OCI-LY7 (cell line): ENCODE data around the gene HOXD4. TPM values are rescaled to one million over a fixed set of nuclear protein-coding genes. Genes with fewer than 3 reads are reported as not detected.

Experiments used
- BruUV-seq: library from RNA; stranded (reverse); fragments of 400-500 nt; replicated peaks from 2 replicates; lab custom pipeline; 2021; lab: Mats Ljungman, UMichigan
- CTCF ChIA-PET: fragments of 300-600 bp; sonication (Branson Sonifier 250); formaldehyde crosslinking; loops from one replicate; lab custom pipeline; 2022; ENCODE audit warnings: antibody characterized with exemption; ENCODE audit not compliant: unreplicated experiment; lab: Charles Lee
- POLR2A ChIA-PET: fragments of 300-600 bp; sonication (Branson Sonifier 250); formaldehyde crosslinking; loops from one replicate; lab custom pipeline; 2022; ENCODE audit warnings: antibody characterized with exemption; lab: Charles Lee
- DNase-seq: peaks from one replicate; pipeline ENCODE4 v3.0.0-alpha.2; 2015; ENCODE audit warnings: low spot score
- H2AFZ ChIP-seq: fragments of 200-600 bp; sonication (generic), shearing (Covaris generic); 2 replicates; pipeline ENCODE4 v1.6.1; 2014; ENCODE audit warnings: mild to moderate bottlenecking, antibody characterized with exemption, low read length, moderate library complexity
- H3K27ac ChIP-seq: fragments of 200-600 bp; sonication (generic); 2 replicates; pipeline ENCODE4 v1.5.1; 2014; ENCODE audit warnings: mixed run types, low read depth, mild to moderate bottlenecking, moderate library complexity, low read length, inconsistent platforms; ENCODE audit not compliant: poor library complexity, severe bottlenecking
- H3K36me3 ChIP-seq: fragments of 200-600 bp; sonication (generic); 2 replicates; pipeline ENCODE4 v1.6.1; 2014; ENCODE audit warnings: mild to moderate bottlenecking, antibody characterized with exemption, low read length, moderate library complexity, mixed read lengths; ENCODE audit not compliant: insufficient read depth
- H3K4me1 ChIP-seq: fragments of 200-600 bp; sonication (generic); 2 replicates; pipeline ENCODE4 v1.5.1; 2014; ENCODE audit warnings: mild to moderate bottlenecking, low read length; ENCODE audit not compliant: insufficient read depth, poor library complexity, severe bottlenecking
- H3K4me2 ChIP-seq: fragments of 200-600 bp; sonication (generic); 2 replicates; pipeline ENCODE4 v1.6.1; 2014; ENCODE audit warnings: mild to moderate bottlenecking, low read length
- H3K4me3 ChIP-seq: fragments of 200-600 bp; sonication (generic); 2 replicates; pipeline ENCODE4 v1.5.1; 2014; ENCODE audit warnings: mild to moderate bottlenecking, low read depth, low read length; ENCODE audit not compliant: poor library complexity, severe bottlenecking
- H3K79me2 ChIP-seq: fragments of 200-600 bp; sonication (generic); 2 replicates; pipeline ENCODE4 v1.6.1; 2016; ENCODE audit warnings: low read depth, mild to moderate bottlenecking, low read length, moderate library complexity, mixed read lengths; ENCODE audit not compliant: insufficient read depth
- H3K9me2 ChIP-seq: fragments of 200-600 bp; sonication (generic); 2 replicates; pipeline ENCODE4 v1.6.1; 2016; ENCODE audit warnings: mild to moderate bottlenecking, low read length, mixed read lengths; ENCODE audit not compliant: insufficient read depth
- H3K9me3 ChIP-seq: fragments of 200-600 bp; sonication (generic); 2 replicates; pipeline ENCODE4 v1.6.1; 2014; ENCODE audit warnings: mild to moderate bottlenecking, mixed run types, low read length, mixed read lengths
- H4K20me1 ChIP-seq: fragments of 200-600 bp; sonication (generic); 2 replicates; pipeline ENCODE4 v1.6.1; 2014; ENCODE audit warnings: mild to moderate bottlenecking, antibody characterized with exemption, low read length, moderate library complexity, mixed read lengths; ENCODE audit not compliant: insufficient read depth
- EZH2phosphoT487 ChIP-seq: fragments of 200-600 bp; sonication (generic); IDR thresholded peaks from 2 replicates; pipeline ENCODE4 v1.6.1; 2018; ENCODE audit warnings: low read depth, borderline replicate concordance, mild to moderate bottlenecking, mixed run types, antibody characterized with exemption, low read length, moderate library complexity, mixed read lengths
- intact Hi-C: fragments of 100-400 bp; cut with micrococcal nuclease; formaldehyde crosslinking; loops from one replicate; pipeline ENCODE4 v1.10.0; 2022; ENCODE audit not compliant: unreplicated experiment
- total RNA-seq, 2 experiments: library from RNA; depleted of rRNA in 1 of 2; stranded (reverse); fragments of >200 nt in 1 of 2; shearing (Covaris generic) in 1 of 2; gene quantifications; 2 replicates each; pipeline ENCODE4 v1.2.3, GENCODE V29; 2014 to 2022
- TF ChIP-seq, protein P1 (sequence below): fragments of 200-600 bp; sonication (generic); conservative IDR thresholded peaks from 2 replicates; pipeline ENCODE4 v1.5.1; 2014; ENCODE audit warnings: mild to moderate bottlenecking, antibody characterized with exemption, low read length, moderate library complexity, mixed read lengths

HOXD4 gene
- total RNA-seq, 2 experiments from 2014 or later: not detected

- TF ChIP-seq, protein P1, sequence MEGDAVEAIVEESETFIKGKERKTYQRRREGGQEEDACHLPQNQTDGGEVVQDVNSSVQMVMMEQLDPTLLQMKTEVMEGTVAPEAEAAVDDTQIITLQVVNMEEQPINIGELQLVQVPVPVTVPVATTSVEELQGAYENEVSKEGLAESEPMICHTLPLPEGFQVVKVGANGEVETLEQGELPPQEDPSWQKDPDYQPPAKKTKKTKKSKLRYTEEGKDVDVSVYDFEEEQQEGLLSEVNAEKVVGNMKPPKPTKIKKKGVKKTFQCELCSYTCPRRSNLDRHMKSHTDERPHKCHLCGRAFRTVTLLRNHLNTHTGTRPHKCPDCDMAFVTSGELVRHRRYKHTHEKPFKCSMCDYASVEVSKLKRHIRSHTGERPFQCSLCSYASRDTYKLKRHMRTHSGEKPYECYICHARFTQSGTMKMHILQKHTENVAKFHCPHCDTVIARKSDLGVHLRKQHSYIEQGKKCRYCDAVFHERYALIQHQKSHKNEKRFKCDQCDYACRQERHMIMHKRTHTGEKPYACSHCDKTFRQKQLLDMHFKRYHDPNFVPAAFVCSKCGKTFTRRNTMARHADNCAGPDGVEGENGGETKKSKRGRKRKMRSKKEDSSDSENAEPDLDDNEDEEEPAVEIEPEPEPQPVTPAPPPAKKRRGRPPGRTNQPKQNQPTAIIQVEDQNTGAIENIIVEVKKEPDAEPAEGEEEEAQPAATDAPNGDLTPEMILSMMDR: no peak
- no peak for TF ChIP-seq EZH2phosphoT487
- BruUV-seq: no TSS peak
- Histone ChIP-seq H3K27ac (no peak overlapping the region), H3K4me2 (no peak overlapping the region), H3K9me2 (no peaks in the 10 kb centered on the region), H3K36me3 (no peaks in the 10 kb centered on the region), H3K4me3 (no peak overlapping the region), H3K79me2 (no peaks in the 10 kb centered on the region), H4K20me1 (no peaks in the 10 kb centered on the region), H2AFZ (no peak overlapping the region), H3K9me3 (no peaks in the 10 kb centered on the region), H3K4me1 (no peaks in the 10 kb centered on the region)
- intact Hi-C loops: no loop called here
- ChIA-PET CTCF (no interaction called here), POLR2A (interaction anchor here (1.1 kb wide), 1 partner anchor 11 kb away, joined by 3 read pairs; no protein-coding TSS in a partner anchor)
- DNase-seq: no peak
Measured at GRCh38 chr2:176181551-176181950, 30.2 kb downstream of the HOXD4 start.

DNA sequence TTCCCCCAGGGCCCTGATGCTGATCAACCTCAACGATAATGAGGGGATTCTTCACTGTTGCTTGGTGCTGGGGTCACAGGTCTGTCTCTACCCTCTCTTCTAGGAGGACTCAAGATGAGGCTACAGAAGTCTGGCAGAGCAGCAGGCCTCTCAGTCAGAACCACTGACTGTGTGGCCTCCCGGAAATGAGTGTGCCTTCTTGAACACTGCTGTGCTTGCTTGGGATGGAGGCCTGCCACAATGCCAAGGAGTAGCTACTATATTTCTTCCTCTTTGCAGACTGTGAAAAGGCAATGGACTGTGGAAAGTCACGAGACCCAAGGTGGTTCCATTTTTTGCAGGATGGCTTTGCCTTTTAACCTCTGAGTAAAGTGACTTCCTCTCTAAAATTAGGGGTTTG lies 31.3 kb downstream of the HOXD4 start:
- intact Hi-C loops: no loop called here
- Histone ChIP-seq H2AFZ (no peak overlapping the region), H3K36me3 (no peaks in the 10 kb centered on the region), H3K4me2 (no peak overlapping the region), H3K4me3 (no peak overlapping the region), H3K9me3 (no peaks in the 10 kb centered on the region), H3K27ac (no peak overlapping the region), H3K4me1 (no peaks in the 10 kb centered on the region), H3K9me2 (no peaks in the 10 kb centered on the region), H3K79me2 (no peaks in the 10 kb centered on the region), H4K20me1 (no peaks in the 10 kb centered on the region)
- ChIA-PET CTCF (no interaction called here), POLR2A (interaction anchor here (0.6 to 0.8 kb wide), 3 partner anchors 11 to 1714 kb away, joined by 3 read pairs; no protein-coding TSS in a partner anchor)
- DNase-seq: no peak
- TF ChIP-seq EZH2phosphoT487: no peak
- TF ChIP-seq, protein P1: no peak
- no TSS peak for BruUV-seq

GRCh38 chr2:176184749-176185148 lies 33.4 kb downstream of the HOXD4 start:
- Histone ChIP-seq H3K79me2 (no peaks in the 10 kb centered on the region), H3K4me2 (no peak overlapping the region), H3K27ac (no peak overlapping the region), H4K20me1 (no peaks in the 10 kb centered on the region), H3K9me3 (no peaks in the 10 kb centered on the region), H3K9me2 (no peaks in the 10 kb centered on the region), H3K4me3 (no peak overlapping the region), H3K4me1 (no peaks in the 10 kb centered on the region), H3K36me3 (no peaks in the 10 kb centered on the region), H2AFZ (no peak overlapping the region)
- no TSS peak for BruUV-seq
- no peak for TF ChIP-seq EZH2phosphoT487
- TF ChIP-seq, protein P1: no peak
- POLR2A ChIA-PET: no interaction called here
- no peak for DNase-seq
- CTCF ChIA-PET: no interaction called here
- intact Hi-C loops: no loop called here
